ENCODE results near the gene DNMT3L.
"Not testable (repeated sequence)": the region's sequence is repeated elsewhere in the genome, so short reads cannot be mapped to it uniquely, and the experiment has no call there.

The DNMT3L gene

DNA sequence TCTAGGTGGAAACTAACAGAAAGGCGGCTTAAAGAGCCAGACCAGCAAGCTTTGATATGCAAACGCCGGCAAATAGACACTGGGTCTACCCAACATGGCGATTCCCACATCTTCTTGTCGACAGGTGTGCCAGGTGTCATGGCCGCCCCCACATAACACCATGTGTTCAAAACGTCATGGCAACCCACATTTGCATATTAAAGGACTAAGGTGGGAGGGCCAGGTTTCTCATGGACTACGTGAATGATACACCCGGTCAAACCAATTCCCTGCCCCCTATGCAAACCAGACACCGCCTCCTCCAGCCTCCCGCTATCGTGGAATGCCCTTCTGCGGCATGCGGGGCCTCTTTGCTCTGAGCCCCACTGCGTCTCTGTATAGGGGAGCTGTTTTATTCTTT, 62.2 kb downstream of the DNMT3L start:
- in situ Hi-C loops (cut with MboI; ENCODE audit: low sequenced_read_pairs), result no loop called here

DNA sequence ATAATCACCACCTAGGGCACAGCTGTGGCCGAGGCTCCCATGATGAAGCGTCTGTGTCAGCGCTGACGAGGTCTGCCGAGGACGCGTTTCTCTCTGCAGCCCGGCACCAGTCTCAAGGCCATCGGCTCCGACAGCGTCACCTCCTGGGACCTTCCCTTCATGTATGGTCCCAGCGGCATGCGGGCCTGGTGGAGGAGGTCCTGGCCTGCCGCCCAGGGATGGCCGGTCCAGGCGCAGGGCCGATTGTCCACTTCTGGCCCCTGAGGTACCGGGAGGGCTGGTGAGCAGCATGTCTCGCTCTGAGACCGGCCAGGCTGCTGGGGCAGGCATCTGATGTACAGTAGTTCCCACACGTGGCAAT, 64.6 kb downstream of the DNMT3L start:
- in situ Hi-C loops (cut with MboI; ENCODE audit: low sequenced_read_pairs), result not testable (repeated sequence)
